Mesothelial cell of epicardium (in vitro differentiated cells): ENCODE data around the gene RHOBTB1. TPM values are rescaled to one million over a fixed set of nuclear protein-coding genes. Genes with fewer than 3 reads are reported as not detected.

Source experiments
- DNase-seq, 2 experiments: peaks; one replicate each; pipeline ENCODE4 v3.0.0; 2021; ENCODE audit warnings: low spot score in 2 of 2; ENCODE audit not compliant: unreplicated experiment in 2 of 2
- H3K27ac Mint-ChIP-seq: 2 replicates; pipeline ENCODE4 v1.8.0; 2021; ENCODE audit warnings: mixed read lengths
- H3K27me3 Mint-ChIP-seq: 2 replicates; pipeline ENCODE4 v1.8.0; 2021; ENCODE audit warnings: low read depth, mixed read lengths
- H3K36me3 Mint-ChIP-seq: 2 replicates; pipeline ENCODE4 v1.8.0; 2021; ENCODE audit warnings: mixed read lengths
- H3K4me1 Mint-ChIP-seq: 2 replicates; pipeline ENCODE4 v1.8.0; 2021; ENCODE audit warnings: mixed read lengths
- H3K4me3 Mint-ChIP-seq: 2 replicates; pipeline ENCODE4 v1.8.0; 2021; ENCODE audit warnings: mild to moderate bottlenecking, moderate library complexity, mixed read lengths
- H3K9me3 Mint-ChIP-seq: 2 replicates; pipeline ENCODE4 v1.8.0; 2021; ENCODE audit warnings: mixed read lengths
- total RNA-seq: library from RNA; stranded (reverse); gene quantifications from 3 replicates; pipeline ENCODE4 v1.2.1, GENCODE V29; 2021
- TF ChIP-seq, protein P1 (sequence below): fragments of 200-600 bp; sonication (generic); IDR thresholded peaks from one replicate; pipeline ENCODE4 v1.5.0; 2021; ENCODE audit warnings: antibody characterized with exemption; ENCODE audit not compliant: unreplicated experiment

RHOBTB1 gene
- total RNA-seq, 1 donor from 2014 or later: 52.5 TPM

DNA sequence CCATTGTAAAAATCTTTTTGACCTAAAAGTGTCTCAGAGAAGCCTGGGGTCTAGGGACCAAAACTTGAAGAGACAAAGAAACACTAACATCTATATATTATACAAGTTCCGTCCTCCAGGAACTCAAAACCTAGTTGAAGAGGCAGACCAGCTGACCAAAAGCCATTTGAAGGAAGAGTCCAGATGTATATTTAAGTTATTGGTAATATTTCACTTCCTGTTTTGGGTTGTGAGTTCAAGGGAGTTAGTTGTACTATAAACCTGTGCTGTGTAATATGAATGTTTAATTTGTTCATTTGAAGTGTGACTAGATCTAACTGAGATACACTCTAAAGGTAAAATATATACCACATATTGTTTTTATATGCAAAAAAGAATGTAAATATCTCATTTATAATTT, 120.7 kb downstream of the RHOBTB1 start:
- Mint-ChIP-seq H3K27me3 (no peaks in the 10 kb centered on the region), H3K36me3 (no peaks in the 10 kb centered on the region), H3K4me1 (peaks cover 56% of the 10 kb centered on the region), H3K4me3 (no peak overlapping the region), H3K9me3 (no peaks in the 10 kb centered on the region), H3K27ac (peak overlapping the region; percentile 44)
- TF ChIP-seq, protein P1, sequence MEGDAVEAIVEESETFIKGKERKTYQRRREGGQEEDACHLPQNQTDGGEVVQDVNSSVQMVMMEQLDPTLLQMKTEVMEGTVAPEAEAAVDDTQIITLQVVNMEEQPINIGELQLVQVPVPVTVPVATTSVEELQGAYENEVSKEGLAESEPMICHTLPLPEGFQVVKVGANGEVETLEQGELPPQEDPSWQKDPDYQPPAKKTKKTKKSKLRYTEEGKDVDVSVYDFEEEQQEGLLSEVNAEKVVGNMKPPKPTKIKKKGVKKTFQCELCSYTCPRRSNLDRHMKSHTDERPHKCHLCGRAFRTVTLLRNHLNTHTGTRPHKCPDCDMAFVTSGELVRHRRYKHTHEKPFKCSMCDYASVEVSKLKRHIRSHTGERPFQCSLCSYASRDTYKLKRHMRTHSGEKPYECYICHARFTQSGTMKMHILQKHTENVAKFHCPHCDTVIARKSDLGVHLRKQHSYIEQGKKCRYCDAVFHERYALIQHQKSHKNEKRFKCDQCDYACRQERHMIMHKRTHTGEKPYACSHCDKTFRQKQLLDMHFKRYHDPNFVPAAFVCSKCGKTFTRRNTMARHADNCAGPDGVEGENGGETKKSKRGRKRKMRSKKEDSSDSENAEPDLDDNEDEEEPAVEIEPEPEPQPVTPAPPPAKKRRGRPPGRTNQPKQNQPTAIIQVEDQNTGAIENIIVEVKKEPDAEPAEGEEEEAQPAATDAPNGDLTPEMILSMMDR: no peak
- DNase-seq: no peak

DNA sequence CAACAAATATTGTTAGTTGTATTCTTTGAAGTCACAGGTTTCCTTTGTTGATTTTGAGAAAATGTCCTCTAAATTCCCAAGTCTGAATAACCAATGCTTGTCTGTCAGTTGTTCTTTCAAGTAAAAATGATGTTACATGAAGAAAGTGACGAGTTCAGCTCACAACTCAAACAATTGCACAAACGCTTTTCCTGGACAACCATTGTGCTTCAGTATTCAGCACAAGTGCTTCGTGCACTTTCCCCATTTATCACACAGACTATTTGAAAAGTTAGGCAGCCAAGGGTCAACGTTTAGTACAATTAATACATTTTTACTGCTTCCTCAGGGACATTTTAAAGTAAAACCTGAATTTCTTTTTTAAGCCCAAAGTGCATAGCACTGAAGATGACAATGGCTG, 121.2 kb downstream of the RHOBTB1 start:
- no peak for DNase-seq
- TF ChIP-seq, protein P1: no peak
- H3K4me1 Mint-ChIP-seq: peaks cover 56% of the 10 kb centered on the region
- H3K27ac Mint-ChIP-seq: peak overlapping the region; percentile 44
- no peaks in the 10 kb centered on the region for H3K27me3 Mint-ChIP-seq
- no peaks in the 10 kb centered on the region for H3K9me3 Mint-ChIP-seq
- no peaks in the 10 kb centered on the region for H3K36me3 Mint-ChIP-seq
- H3K4me3 Mint-ChIP-seq: no peak overlapping the region

DNA sequence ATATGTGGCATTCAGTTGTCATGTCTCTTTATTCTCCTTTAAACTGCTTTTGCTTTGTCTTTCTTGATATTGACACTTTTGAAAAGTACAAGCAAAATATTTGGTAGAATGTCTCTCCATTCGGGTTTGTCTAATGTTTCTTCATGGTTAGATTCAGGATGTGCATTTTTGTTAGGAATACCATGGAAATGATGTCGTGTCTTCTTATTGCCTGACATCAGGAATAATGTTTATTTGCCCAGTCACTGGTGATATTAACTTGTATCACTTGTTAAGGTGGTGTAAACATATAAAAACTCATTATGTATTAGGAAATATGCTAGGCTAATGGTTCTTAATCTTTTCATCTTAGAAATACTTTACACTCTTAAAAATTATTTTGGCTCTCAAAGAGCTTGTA, 122.3 kb downstream of the RHOBTB1 start:
- H3K27me3 Mint-ChIP-seq: no peaks in the 10 kb centered on the region
- peak overlapping the region; percentile 18 for H3K27ac Mint-ChIP-seq
- peaks cover 64% of the 10 kb centered on the region for H3K4me1 Mint-ChIP-seq
- no peaks in the 10 kb centered on the region for H3K9me3 Mint-ChIP-seq
- TF ChIP-seq, protein P1: no peak
- no peaks in the 10 kb centered on the region for H3K36me3 Mint-ChIP-seq
- DNase-seq: no peak
- H3K4me3 Mint-ChIP-seq: no peak overlapping the region

DNA sequence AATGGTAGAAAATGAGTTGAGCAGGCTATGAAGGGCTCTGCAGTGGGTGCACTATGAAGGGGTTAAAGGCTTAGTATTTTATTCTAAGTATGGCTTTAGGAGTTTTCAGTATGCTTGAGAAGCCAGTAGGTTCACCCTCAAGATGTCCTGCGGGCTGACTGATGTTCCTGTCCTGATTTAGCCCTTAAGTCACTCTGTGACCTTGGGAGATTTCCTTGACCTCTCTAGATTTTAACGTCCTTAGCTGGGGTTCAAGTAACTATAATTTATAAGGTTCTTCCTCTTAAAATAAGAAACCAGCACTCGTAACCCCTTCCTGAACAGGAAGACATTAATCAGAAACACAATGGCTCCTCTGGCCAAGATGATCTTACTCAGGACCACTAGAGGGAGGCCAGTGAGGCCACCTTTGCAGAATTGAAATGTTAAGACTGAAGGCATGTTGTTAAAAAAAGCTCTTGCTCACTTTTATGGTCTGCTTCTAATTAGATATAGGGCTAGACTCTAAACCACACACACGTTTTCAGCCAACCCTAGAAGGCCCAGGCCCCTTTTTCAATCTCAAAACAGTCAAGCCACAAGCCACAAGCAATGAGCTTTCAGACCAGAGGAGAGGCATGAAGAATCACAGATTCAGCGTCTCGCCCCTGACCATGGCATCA, 123.8 kb downstream of the RHOBTB1 start:
- Mint-ChIP-seq H3K36me3 (no peaks in the 10 kb centered on the region), H3K27ac (peak overlapping the region; percentile 85)
- DNase-seq: no peak

More for the DNA sequence above, 123.8 kb downstream of the RHOBTB1 start:
- Mint-ChIP-seq H3K4me1 (peaks cover 69% of the 10 kb centered on the region), H3K4me3 (no peak overlapping the region), H3K9me3 (no peaks in the 10 kb centered on the region), H3K27me3 (no peaks in the 10 kb centered on the region)
- TF ChIP-seq, protein P1: no peak

Other genes with a start within 250 kb of the RHOBTB1 start
- 41.9 to 42.4 TPM (median 42.3 TPM) in 3 replicates for gene CDK1, start 165.7 kb downstream of the RHOBTB1 start, total RNA-seq